ENCODE results near the gene RIPPLY3.

GRCh38 chr21:36994501-36995158, 11.9 kb upstream of the RIPPLY3 start:
- TF ChIP-seq POLR2A (IDR thresholded peaks at IDR 0.05) (no peak), CTCF (IDR thresholded peaks at IDR 0.05) (no peak), POLR2AphosphoS5 (IDR thresholded peaks at IDR 0.05) (no peak), EP300 (IDR thresholded peaks at IDR 0.05) (no peak)
